DOHH2 (cell line): ENCODE results near the gene GJA4.

Source experiments
- CTCF ChIP-seq: fragments of 200-600 bp; sonication (generic); IDR thresholded peaks from one replicate; pipeline ENCODE4 v1.5.1; 2014; ENCODE audit warnings: antibody characterized with exemption, mild to moderate bottlenecking, low read depth, low read length; ENCODE audit not compliant: poor library complexity, severe bottlenecking
- EZH2phosphoT487 ChIP-seq: fragments of 200-600 bp; sonication (generic); IDR thresholded peaks from 2 replicates; pipeline ENCODE4 v1.6.1; 2017; ENCODE audit warnings: borderline replicate concordance, mild to moderate bottlenecking, antibody characterized with exemption, low read length, moderate library complexity, mixed read lengths

GRCh38 chr1:34816778-34817177 lies 24.0 kb downstream of the GJA4 start:
- no peak for TF ChIP-seq CTCF
- TF ChIP-seq EZH2phosphoT487: no peak
